Myometrial cell (primary cell): ENCODE results near the gene CCDC152. TPM values are rescaled to one million over a fixed set of nuclear protein-coding genes. Genes with fewer than 3 reads are reported as not detected.

Experiments used
- total RNA-seq: library from RNA; depleted of rRNA; stranded (reverse); fragments of >200 nt; gene quantifications from 2 replicates; pipeline ENCODE4 v1.2.3, GENCODE V29; 2015

Gene CCDC152
- 1.4 TPM in 2 replicates for total RNA-seq

GRCh38 chr5:42756606-42757601 is at the start of gene CCDC152:
Gene CCDC152 (plus strand): TSS chr5:42756818. CDS start chr5:42759122, 2,304 bp downstream.

GRCh38 chr5:42811591-42812446 is 55.2 kb downstream of the CCDC152 start, which contains the start of gene SELENOP:
Gene SELENOP (minus strand): TSS chr5:42811892. CDS start chr5:42808353, 3,539 bp downstream.

Other genes with a start within 250 kb of the CCDC152 start
- 62.8 and 69.8 TPM in 2 replicates for gene SELENOP, start 55.1 kb downstream of the CCDC152 start, total RNA-seq